ENCODE measurements around the gene MAFB.

Gene MAFB

GRCh38 chr20:40654876-40655275, 34.2 kb downstream of the MAFB start:
- DNase-seq: no peak

DNA sequence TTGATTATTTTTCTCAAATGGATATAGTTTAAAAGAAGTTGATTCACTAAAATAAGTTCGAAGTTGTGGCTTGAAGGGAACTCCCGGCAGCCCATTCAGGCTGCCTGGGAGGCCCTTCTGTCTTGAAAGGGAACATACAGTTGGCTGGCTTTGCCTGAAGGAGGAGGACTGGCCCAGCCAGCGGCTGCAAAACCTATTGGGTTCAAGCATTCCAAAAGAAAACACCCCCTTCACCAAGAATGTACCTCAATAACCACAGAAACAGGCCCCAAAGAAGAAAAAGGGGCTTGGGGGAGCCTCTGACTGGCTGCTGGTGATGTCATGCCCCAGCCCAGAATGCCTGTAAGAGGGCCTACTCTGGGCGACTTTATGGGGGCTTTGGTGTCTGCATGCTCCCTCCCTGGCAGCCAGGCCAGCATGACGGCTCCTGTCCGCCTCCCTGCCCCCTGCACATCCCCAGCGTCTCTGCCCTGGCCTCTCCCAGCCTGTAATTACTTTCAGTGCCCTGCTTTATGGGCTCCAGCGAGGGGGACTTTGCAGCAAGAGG, 36.5 kb downstream of the MAFB start:
- no peak for DNase-seq

GRCh38 chr20:40651151-40651550, 37.9 kb downstream of the MAFB start:
- no peak for DNase-seq

DNA sequence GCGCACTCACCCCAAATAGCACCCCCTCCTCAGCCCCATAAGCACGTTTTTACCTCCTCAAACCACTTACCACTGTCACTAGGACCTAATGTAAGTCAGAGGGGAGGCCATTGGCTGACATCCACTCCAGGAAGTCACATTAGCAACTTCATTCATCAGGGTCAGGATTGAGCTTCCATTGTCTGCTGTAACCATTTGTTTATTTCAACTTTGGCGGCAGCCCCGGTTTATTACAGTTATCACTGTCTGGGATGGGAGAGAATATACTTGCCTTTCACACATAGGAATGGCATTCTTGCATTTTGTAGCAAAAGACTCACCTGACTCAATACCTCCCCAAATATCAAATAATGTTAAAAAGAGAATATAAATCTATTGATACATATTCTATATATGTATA, 38.3 kb downstream of the MAFB start:
- no peak for DNase-seq

DNA sequence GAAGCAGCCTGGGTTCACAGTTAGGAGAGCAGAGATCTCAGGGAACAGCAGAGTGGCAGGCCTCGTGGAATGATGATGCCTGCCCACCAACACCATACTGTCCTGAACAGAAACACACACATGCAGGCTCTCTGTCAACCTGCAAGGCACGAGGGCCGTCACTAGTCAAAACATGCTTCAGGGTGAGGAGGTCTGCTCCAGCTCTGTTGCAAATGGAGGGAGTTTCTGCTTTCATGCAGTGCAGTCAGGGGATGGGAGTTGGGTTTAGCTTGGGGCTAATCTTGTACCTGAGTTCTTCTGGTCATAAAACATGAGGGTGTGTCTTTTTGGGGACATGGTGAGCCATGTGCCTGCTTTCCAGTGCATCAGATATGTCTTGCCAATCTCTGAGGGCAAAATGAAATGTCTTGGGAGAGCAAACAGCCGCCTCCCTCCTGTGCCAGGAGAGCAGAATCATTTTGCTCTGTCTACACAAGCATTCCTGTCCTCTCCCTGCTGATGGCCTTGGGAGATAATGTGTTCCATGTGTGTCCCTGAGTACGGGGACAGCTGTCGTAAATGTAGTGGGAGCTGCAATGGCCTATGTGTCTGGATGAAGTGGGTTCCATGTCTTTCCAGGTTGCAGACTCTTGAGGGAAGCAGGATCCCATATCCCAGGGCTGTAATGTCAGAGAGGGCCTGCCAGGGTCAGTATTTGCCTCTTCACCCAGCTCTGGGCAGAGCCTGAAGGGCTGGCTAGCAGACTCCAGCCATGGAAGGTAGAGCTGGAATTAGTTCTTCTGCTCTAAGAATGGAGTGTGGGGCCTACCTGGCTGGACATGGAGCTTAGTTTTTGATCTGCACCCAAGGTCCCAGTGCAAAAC, 40.6 kb downstream of the MAFB start:
- DNase-seq: no peak

GRCh38 chr20:40646813-40647212, 42.2 kb downstream of the MAFB start:
- no peak for DNase-seq

DNA sequence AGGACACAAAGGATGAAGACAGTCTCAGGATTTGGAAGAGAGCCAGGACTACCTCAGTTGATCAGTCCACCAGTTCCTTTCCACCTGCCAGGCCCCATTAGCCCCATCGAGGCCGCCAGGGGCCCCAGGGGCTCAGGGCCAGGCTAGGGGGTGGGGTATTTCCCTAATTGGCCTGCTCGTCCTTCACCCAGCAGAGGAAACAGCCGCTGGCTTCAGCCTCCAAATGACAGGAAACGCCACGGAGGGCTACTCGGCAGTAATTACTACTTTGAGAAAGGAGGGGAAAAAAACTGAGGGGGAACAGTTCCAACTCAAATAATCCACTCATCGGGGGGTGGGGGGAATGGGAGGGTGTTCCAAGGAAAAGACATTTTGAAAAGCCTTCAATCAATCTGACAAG, 42.7 kb downstream of the MAFB start:
- DNase-seq: no peak

- no peak for DNase-seq
Measured at GRCh38 chr20:40644863-40645262, 44.2 kb downstream of the MAFB start.

DNA sequence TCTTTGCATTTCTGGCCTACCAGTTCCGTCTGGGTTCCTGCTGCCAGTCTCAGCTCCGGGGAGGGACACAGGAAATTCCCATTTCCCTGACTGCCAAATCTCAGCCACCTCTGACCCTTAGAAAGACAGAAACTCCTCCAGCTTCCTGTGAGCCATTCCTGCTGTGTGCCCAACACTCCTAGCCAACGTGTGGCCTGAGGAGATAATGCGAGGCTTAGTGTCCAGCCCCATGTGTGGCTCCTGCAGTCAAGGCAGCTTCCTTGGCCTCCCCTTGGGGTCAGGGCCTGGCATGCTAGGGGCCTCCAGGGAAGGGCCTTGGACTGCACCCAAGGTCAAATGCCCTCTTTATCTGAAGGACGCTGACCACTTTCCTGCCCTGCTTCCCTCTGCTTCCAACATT, 45.1 kb downstream of the MAFB start:
- no peak for DNase-seq

- DNase-seq: no peak
Measured at GRCh38 chr20:40641809-40642208, 47.2 kb downstream of the MAFB start.

DNA sequence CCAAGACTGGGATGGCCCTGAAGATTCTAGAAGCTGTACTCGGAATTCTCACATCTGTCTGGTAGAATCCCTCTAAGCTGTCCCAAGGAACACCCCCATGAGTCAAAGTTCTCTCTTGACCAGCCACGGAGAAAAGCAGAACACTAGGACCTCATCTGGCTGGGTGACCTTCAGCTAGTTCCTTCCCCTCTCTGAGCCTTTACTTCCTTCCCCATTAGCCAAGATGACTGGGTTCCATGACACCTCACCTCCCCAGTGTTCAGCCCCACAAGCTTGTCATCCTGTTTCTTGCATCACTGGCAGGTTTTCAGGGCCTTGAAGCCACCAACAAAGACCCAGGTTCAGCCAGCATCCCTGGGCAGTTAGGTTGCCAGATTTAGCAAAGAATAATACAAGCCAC, 47.8 kb downstream of the MAFB start:
- DNase-seq: no peak

- no peak for DNase-seq
Measured at GRCh38 chr20:40640667-40641066, 48.4 kb downstream of the MAFB start.

- DNase-seq: no peak
Measured at GRCh38 chr20:40639676-40640355, 49.2 kb downstream of the MAFB start.

DNA sequence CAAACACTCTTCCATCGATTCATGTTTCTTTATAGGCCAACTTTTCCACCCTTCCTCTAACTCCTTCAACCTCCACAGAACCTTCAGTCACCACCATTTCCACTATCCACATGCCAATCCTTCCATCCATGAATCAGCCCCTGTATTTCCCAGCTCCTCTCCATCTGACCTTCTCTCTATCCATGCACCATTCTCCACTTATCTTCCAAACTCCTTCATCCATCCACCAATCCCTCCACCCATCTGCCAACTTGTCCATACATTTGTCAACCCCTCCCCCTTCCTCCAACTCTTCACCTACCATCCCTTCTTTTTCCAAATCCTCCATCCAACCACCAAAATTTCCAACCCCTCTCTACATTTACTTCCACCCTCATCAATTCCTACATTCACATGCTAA, 49.9 kb downstream of the MAFB start:
- no peak for DNase-seq

GRCh38 chr20:40638414-40638813, 50.6 kb downstream of the MAFB start:
- no peak for DNase-seq

DNA sequence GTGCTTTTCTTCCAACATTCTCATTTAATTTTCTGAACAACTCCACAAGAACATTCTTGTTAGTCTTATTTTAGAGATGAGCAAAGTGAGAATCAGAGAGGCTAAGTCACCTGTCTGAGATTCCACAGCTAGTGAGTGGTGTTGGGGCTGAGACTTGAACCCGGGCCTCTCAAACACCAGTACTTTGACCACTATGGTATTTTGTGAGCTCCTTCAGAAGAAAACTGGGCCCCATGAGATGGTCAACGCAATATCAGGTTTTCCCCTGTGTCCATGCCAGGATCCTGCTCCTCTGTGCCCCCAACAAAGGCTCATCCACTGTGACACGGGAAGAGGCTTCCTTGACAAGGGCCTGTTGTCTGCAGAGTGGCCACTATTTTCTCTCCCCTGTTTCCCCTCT, 51.9 kb downstream of the MAFB start:
- DNase-seq: no peak

DNA sequence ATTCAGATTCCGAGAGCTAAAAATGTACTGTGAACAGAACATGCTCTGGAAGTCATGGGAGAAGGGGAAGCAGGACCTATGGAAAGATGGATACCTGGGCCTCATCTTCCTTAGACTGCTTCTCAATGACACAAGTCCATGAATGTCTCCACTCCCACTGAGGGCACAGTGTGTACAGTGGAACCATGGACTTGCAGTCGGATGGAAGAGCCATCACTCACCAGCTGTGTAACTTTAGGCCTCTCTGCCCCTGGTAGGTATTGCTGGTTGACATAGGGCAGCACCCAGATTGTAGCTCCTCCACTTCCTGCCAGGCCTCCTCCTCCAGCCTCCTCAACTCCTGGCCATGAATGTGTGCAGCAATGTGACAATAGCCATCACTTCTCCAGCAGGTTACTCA, 52.5 kb downstream of the MAFB start:
- no peak for DNase-seq

DNA sequence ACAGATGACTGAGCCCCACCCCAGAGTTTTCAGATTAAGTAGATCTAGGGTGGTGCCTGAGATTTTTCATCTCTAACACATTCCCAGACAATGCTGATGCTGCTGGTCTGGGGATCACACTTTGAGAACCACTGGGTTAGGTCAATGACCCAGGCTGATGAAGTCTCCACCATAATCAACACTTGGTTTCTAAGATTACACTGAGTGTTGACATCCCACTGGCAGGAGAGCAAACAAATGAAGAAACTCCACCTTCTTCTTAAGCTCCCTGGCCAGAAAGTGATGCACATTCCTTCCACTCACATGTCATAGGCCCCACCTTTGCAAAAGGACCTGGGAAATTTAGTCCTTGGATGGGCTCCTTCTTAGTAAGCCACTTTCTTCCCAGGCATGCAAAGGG, 53.1 kb downstream of the MAFB start:
- no peak for DNase-seq
